IMR-90 (cell line): ENCODE data around the gene FAS. TPM values are rescaled to one million over a fixed set of nuclear protein-coding genes. Genes with fewer than 3 reads are reported as not detected.

Source experiments
- ATAC-seq: fragments of 200-7000 bp; cut with Tn5 transposase; 2 replicates; pipeline ENCODE4 v1.9.1; 2020; ENCODE audit warnings: low read depth, mild to moderate bottlenecking, moderate library complexity
- BruUV-seq: library from RNA; stranded (reverse); fragments of 400-500 nt; replicated peaks from 2 replicates; lab custom pipeline; 2021; lab: Mats Ljungman, UMichigan
- CTCF ChIA-PET: fragments of 300-600 bp; formaldehyde crosslinking; extraction: SDS; loops from one replicate; lab custom pipeline; 2021; ENCODE audit warnings: antibody characterized with exemption; lab: Yijun Ruan, JAX
- POLR2A ChIA-PET: fragments of 300-600 bp; sonication (Branson Sonifier 250); formaldehyde crosslinking; loops from one replicate; lab custom pipeline; 2022; ENCODE audit warnings: antibody characterized with exemption; ENCODE audit not compliant: unreplicated experiment; lab: Charles Lee
- DNase-seq: peaks from one replicate; pipeline ENCODE4 v3.0.0; 2013
- H2AFZ ChIP-seq: replicated peaks from 2 replicates; pipeline ENCODE3; 2013; ENCODE audit warnings: low read length, mild to moderate bottlenecking; ENCODE audit not compliant: poor library complexity
- H2AK5ac ChIP-seq: 2 replicates; pipeline ENCODE4 v1.6.1; 2013; ENCODE audit warnings: low read depth, low read length, inconsistent platforms
- H2AK9ac ChIP-seq: replicated peaks from 2 replicates; pipeline ENCODE3; 2013; ENCODE audit warnings: mild to moderate bottlenecking, low read depth, low read length, moderate library complexity; ENCODE audit not compliant: poor library complexity
- H2BK120ac ChIP-seq: 2 replicates; pipeline ENCODE4 v1.6.1; 2013; ENCODE audit warnings: low read depth, low read length, inconsistent platforms
- H2BK15ac ChIP-seq: 3 replicates; pipeline ENCODE4 v1.6.1; 2013; ENCODE audit warnings: low read depth, low read length, inconsistent platforms
- H2BK20ac ChIP-seq: 2 replicates; pipeline ENCODE4 v1.6.1; 2013; ENCODE audit warnings: low read depth, mild to moderate bottlenecking, inconsistent platforms, low read length, moderate library complexity
- H2BK5ac ChIP-seq: 2 replicates; pipeline ENCODE4 v1.6.1; 2013; ENCODE audit warnings: mild to moderate bottlenecking, low read depth, low read length, inconsistent platforms; ENCODE audit not compliant: poor library complexity, severe bottlenecking
- H3K14ac ChIP-seq: replicated peaks from 2 replicates; pipeline ENCODE4 v1.6.1; 2013; ENCODE audit warnings: low read depth, low read length, inconsistent platforms
- H3K18ac ChIP-seq: 2 replicates; pipeline ENCODE4 v1.6.1; 2013; ENCODE audit warnings: low read depth, low read length, control low read depth
- H3K23ac ChIP-seq: 2 replicates; pipeline ENCODE4 v1.6.1; 2013; ENCODE audit warnings: low read depth, low read length, inconsistent platforms
- H3K27ac ChIP-seq: 2 replicates; pipeline ENCODE4 v1.5.1; 2013; ENCODE audit warnings: mild to moderate bottlenecking, control low read depth, low read length; ENCODE audit not compliant: insufficient read depth
- H3K27me3 ChIP-seq: 2 replicates; pipeline ENCODE4 v1.6.1; 2013; ENCODE audit warnings: low read length; ENCODE audit not compliant: control insufficient read depth, insufficient read depth
- H3K36me3 ChIP-seq: 2 replicates; pipeline ENCODE4 v1.6.1; 2013; ENCODE audit warnings: low read length, mixed read lengths; ENCODE audit not compliant: control insufficient read depth, insufficient read depth
- H3K4ac ChIP-seq: 2 replicates; pipeline ENCODE4 v1.6.1; 2013; ENCODE audit warnings: low read depth, low read length, inconsistent platforms
- H3K4me1 ChIP-seq: 2 replicates; pipeline ENCODE4 v1.6.1; 2013; ENCODE audit warnings: low read length, mixed read lengths; ENCODE audit not compliant: control insufficient read depth, insufficient read depth
- H3K4me2 ChIP-seq: 2 replicates; pipeline ENCODE4 v1.6.1; 2013; ENCODE audit warnings: low read depth, mild to moderate bottlenecking, control low read depth, low read length, moderate library complexity
- H3K4me3 ChIP-seq: 2 replicates; pipeline ENCODE4 v1.5.1; 2013; ENCODE audit warnings: low read depth, mild to moderate bottlenecking, control low read depth, low read length, moderate library complexity; ENCODE audit not compliant: insufficient read depth
- H3K56ac ChIP-seq: 2 replicates; pipeline ENCODE4 v1.6.1; 2013; ENCODE audit warnings: low read length, inconsistent platforms; ENCODE audit not compliant: insufficient read depth; ENCODE audit errors: extremely low read depth
- H3K79me1 ChIP-seq, 2 experiments: 2 replicates each; pipeline ENCODE4 v1.6.1; 2013; ENCODE audit warnings: low read length in 2 of 2, inconsistent platforms in 1 of 2, low read depth in 1 of 2
- H3K9ac ChIP-seq: 2 replicates; pipeline ENCODE4 v1.6.1; 2013; ENCODE audit warnings: low read depth, low read length, control low read depth
- H3K9me1 ChIP-seq: 2 replicates; pipeline ENCODE4 v1.6.1; 2013; ENCODE audit warnings: low read length, inconsistent platforms; ENCODE audit not compliant: insufficient read depth
- H3K9me3 ChIP-seq: 2 replicates; pipeline ENCODE4 v1.6.1; 2013; ENCODE audit warnings: low read length; ENCODE audit not compliant: control insufficient read depth, insufficient read depth
- H4K20me1 ChIP-seq: 2 replicates; pipeline ENCODE4 v1.6.1; 2013; ENCODE audit warnings: low read length, inconsistent platforms; ENCODE audit not compliant: insufficient read depth
- H4K5ac ChIP-seq: 2 replicates; pipeline ENCODE4 v1.6.1; 2013; ENCODE audit warnings: mild to moderate bottlenecking, low read depth, low read length, control low read depth
- H4K8ac ChIP-seq, 2 experiments: 2 replicates each; pipeline ENCODE4 v1.6.1; 2013; ENCODE audit warnings: low read depth in 2 of 2, low read length in 2 of 2, control low read depth in 1 of 2, inconsistent platforms in 1 of 2
- H4K91ac ChIP-seq: 2 replicates; pipeline ENCODE4 v1.6.1; 2013; ENCODE audit warnings: low read depth, low read length, inconsistent platforms; ENCODE audit not compliant: insufficient read depth
- BHLHE40 ChIP-seq: fragments of 150-350 bp; IDR thresholded peaks from 2 replicates; pipeline ENCODE4 v1.6.1; 2016; ENCODE audit warnings: mild to moderate bottlenecking, low read depth, low read length
- CHD1 ChIP-seq: IDR thresholded peaks from 2 replicates; pipeline ENCODE4 v1.6.1; 2012; ENCODE audit warnings: low read depth, low read length, improper control_type of control experiment
- ELK1 ChIP-seq: fragments of 150-350 bp; IDR thresholded peaks from 2 replicates; pipeline ENCODE4 v1.6.1; 2016; ENCODE audit warnings: low read depth, mild to moderate bottlenecking, low read length, moderate library complexity, borderline replicate concordance
- MAFK ChIP-seq: IDR thresholded peaks from 2 replicates; pipeline ENCODE4 v1.6.1; 2012; ENCODE audit warnings: low read depth, low read length, improper control_type of control experiment
- POLR2A ChIP-seq: IDR thresholded peaks from 2 replicates; pipeline ENCODE4 v1.6.1; 2012; ENCODE audit warnings: mild to moderate bottlenecking, low read depth, low read length
- RAD21 ChIP-seq: IDR thresholded peaks from 2 replicates; pipeline ENCODE4 v1.6.1; 2012; ENCODE audit warnings: low read length, improper control_type of control experiment
- WGBS, 2 experiments: methylation state at CpG; one replicate each; pipeline versions ENCODE4 v1.1.5 to v1.1.7; 2013; ENCODE audit warnings: missing lambda C conversion rate in 2 of 2; ENCODE audit not compliant: insufficient read length in 1 of 2; ENCODE audit errors: extremely low coverage in 2 of 2; 5-methylcytosine and 5-hydroxymethylcytosine counted together
- dilution Hi-C: fragments of 300-500 bp; cut with HindIII; formaldehyde crosslinking; loops from one replicate; pipeline ENCODE4 v1.14.3; 2018; ENCODE audit warnings: low sequenced_read_pairs; ENCODE audit not compliant: unreplicated experiment
- in situ Hi-C: fragments of 300-500 bp; cut with MboI; formaldehyde crosslinking; loops from 3 replicates; pipeline ENCODE4 v1.14.3; 2019; ENCODE audit warnings: low sequenced_read_pairs, inconsistent platforms, mixed read lengths
- intact Hi-C: fragments of 100-400 bp; cut with micrococcal nuclease; formaldehyde crosslinking; loops from 2 replicates; pipeline ENCODE4 v1.10.0; 2022
- polyA plus RNA-seq, 3 experiments: library from polyadenylated mRNA; depleted of rRNA; stranded (reverse); fragments of >200 nt; gene quantifications; 2 replicates each; pipeline ENCODE4 v1.2.3, GENCODE V29; 2012; ENCODE audit warnings: low replicate concordance in 1 of 3
- total RNA-seq: library from RNA; depleted of rRNA; stranded (reverse); fragments of >200 nt; gene quantifications from 2 replicates; pipeline ENCODE4 v1.2.3, GENCODE V29; 2012

The FAS gene
- total and polyA plus RNA-seq, 2 of the 4 experiments (the other 2 are of a cell fraction), result 34.3 to 53.8 TPM

GRCh38 chr10:89062861-89063260 is 72.3 kb downstream of the FAS start:
- WGBS, 2 experiments, result no CpG with 5 or more reads among the region's 1 CpG
- Histone ChIP-seq H4K5ac (peak overlapping the region; percentile 62; the same call in 1 of the 2 replicates), H3K27me3 (peaks cover 2% of the 10 kb centered on the region; the same call in 1 of the 2 replicates), H3K4me3 (no peak overlapping the region), H3K27ac (no peak overlapping the region), H3K23ac (no peak overlapping the region), H3K9ac (no peak overlapping the region), H2AFZ (no peak overlapping the region), H3K4me2 (no peak overlapping the region), H3K4ac (no peak overlapping the region), H4K8ac (no peak overlapping the region), H3K4me1 (peaks cover 2% of the 10 kb centered on the region; the same call in 1 of the 2 replicates), H3K9me1 (no peaks in the 10 kb centered on the region), H3K36me3 (no peaks in the 10 kb centered on the region), H4K91ac (no peak overlapping the region), H3K14ac (no peak overlapping the region), H3K18ac (peak overlapping the region; percentile 50; the same call in 1 of the 2 replicates), H3K79me1 (no peaks in the 10 kb centered on the region), H3K56ac (no peak overlapping the region), H2BK15ac (no peak overlapping the region), H2AK5ac (no peak overlapping the region), H2BK120ac (no peak overlapping the region), H2AK9ac (no peak overlapping the region), H2BK20ac (no peak overlapping the region), H3K9me3 (no peaks in the 10 kb centered on the region), H2BK5ac (no peak overlapping the region), H4K20me1 (no peaks in the 10 kb centered on the region)
- intact Hi-C loops, result no loop called here
- no peak for ATAC-seq
- dilution Hi-C loops, result no loop called here
- ChIA-PET CTCF (interaction anchor here (1.8 kb wide), 1 partner anchor 13 kb away, joined by 4 read pairs; no protein-coding TSS in a partner anchor), POLR2A (interaction anchor here (0.5 kb wide), 1 partner anchor 22 kb away, joined by 9 read pairs; no protein-coding TSS in a partner anchor)
- DNase-seq, result no peak
- no peak for TF ChIP-seq MAFK
- no peak for TF ChIP-seq ELK1
- no peak for TF ChIP-seq BHLHE40
- TF ChIP-seq RAD21, result no peak
- no peak for TF ChIP-seq POLR2A
- TF ChIP-seq CHD1, result no peak
- BruUV-seq, result no TSS peak
- in situ Hi-C loops, result no loop called here
